Measurements from ENCODE around the gene PIGS.
"Not testable (repeated sequence)": the region's sequence is repeated elsewhere in the genome, so short reads cannot be mapped to it uniquely, and the experiment has no call there.

PIGS gene

GRCh38 chr17:28580959-28581358 lies 9.6 kb upstream of the PIGS start:
- FAIRE-seq (peak; percentile 52), DNase-seq (ENCODE audit: insufficient read length, low spot score) (no peak)

GRCh38 chr17:28579526-28579925 lies 8.2 kb upstream of the PIGS start:
- no peak for DNase-seq (ENCODE audit: insufficient read length, low spot score)
- FAIRE-seq: no peak

GRCh38 chr17:28578246-28579195 lies 7.2 kb upstream of the PIGS start:
- FAIRE-seq (no peak), DNase-seq (ENCODE audit: insufficient read length, low spot score) (no peak)

- no peak for FAIRE-seq
- no peak for DNase-seq (ENCODE audit: insufficient read length, low spot score)
These were observed 6.1 kb upstream of the PIGS start for GRCh38 chr17:28577466-28577824.

GRCh38 chr17:28576758-28577465 lies 5.6 kb upstream of the PIGS start, which contains the start of gene ALDOC:
ALDOC (minus strand) TSS chr17:28576895; CDS start chr17:28575532, 1,363 bp downstream.
- DNase-seq (ENCODE audit: insufficient read length, low spot score) (peak; percentile 58), FAIRE-seq (no peak)

- FAIRE-seq; DNase-seq (ENCODE audit: insufficient read length, low spot score): not testable (repeated sequence)
These were observed 4.7 kb upstream of the PIGS start for GRCh38 chr17:28576016-28576415.

- DNase-seq (ENCODE audit: insufficient read length, low spot score): no peak
- no peak for FAIRE-seq
These were observed 3.9 kb upstream of the PIGS start for GRCh38 chr17:28575126-28575795.

- FAIRE-seq (no peak), DNase-seq (ENCODE audit: insufficient read length, low spot score) (no peak)
These were observed 3.2 kb upstream of the PIGS start for GRCh38 chr17:28574526-28574925.

GRCh38 chr17:28573966-28574480 lies 2.7 kb upstream of the PIGS start:
- no peak for FAIRE-seq

GRCh38 chr17:28573521-28573920 lies 2.2 kb upstream of the PIGS start:
- DNase-seq (ENCODE audit: insufficient read length, low spot score) (no peak), FAIRE-seq (no peak)

More at GRCh38 chr17:28573966-28574480, 2.7 kb upstream of the PIGS start:
- DNase-seq (ENCODE audit: insufficient read length, low spot score): no peak

- no peak for FAIRE-seq
- no peak for DNase-seq (ENCODE audit: insufficient read length, low spot score)
These were observed 1.7 kb upstream of the PIGS start for GRCh38 chr17:28573040-28573380.

- DNase-seq (ENCODE audit: insufficient read length, low spot score): no peak
- no peak for FAIRE-seq
These were observed 1.1 kb upstream of the PIGS start for GRCh38 chr17:28572259-28573039.

GRCh38 chr17:28570716-28571360 lies 486 bp downstream of the PIGS start:
- DNase-seq (ENCODE audit: insufficient read length, low spot score) (peak; percentile 45), FAIRE-seq (no peak)

- FAIRE-seq (no peak), DNase-seq (ENCODE audit: insufficient read length, low spot score) (no peak)
These were observed 1.9 kb downstream of the PIGS start for GRCh38 chr17:28569446-28569845.

GRCh38 chr17:28567604-28568003 lies 3.7 kb downstream of the PIGS start:
- DNase-seq (ENCODE audit: insufficient read length, low spot score) (no peak), FAIRE-seq (no peak)

GRCh38 chr17:28563475-28563874 lies 7.8 kb downstream of the PIGS start:
- peak; percentile 66 for DNase-seq (ENCODE audit: insufficient read length, low spot score)
- FAIRE-seq: no peak

- no peak for FAIRE-seq
- no peak for DNase-seq (ENCODE audit: insufficient read length, low spot score)
These were observed 16.3 kb downstream of the PIGS start for GRCh38 chr17:28555022-28555421.

GRCh38 chr17:28554565-28554964 lies 16.8 kb downstream of the PIGS start:
- DNase-seq (ENCODE audit: insufficient read length, low spot score): no peak
- no peak for FAIRE-seq

- DNase-seq (ENCODE audit: insufficient read length, low spot score) (no peak), FAIRE-seq (no peak)
These were observed 18.3 kb downstream of the PIGS start for GRCh38 chr17:28553000-28553505.

All from HTR-8/SVneo (cell line).